Right forelimb (tissue), 1 donor: Measurements from ENCODE around the gene PDPK1.
A peak's percentile ranks its signal among the peaks of the same experiment; 100 is the strongest.

Experiments used
- DNase-seq: peaks from one replicate; pipeline ENCODE4 v3.0.0-alpha.2; 2018

PDPK1 gene

DNA sequence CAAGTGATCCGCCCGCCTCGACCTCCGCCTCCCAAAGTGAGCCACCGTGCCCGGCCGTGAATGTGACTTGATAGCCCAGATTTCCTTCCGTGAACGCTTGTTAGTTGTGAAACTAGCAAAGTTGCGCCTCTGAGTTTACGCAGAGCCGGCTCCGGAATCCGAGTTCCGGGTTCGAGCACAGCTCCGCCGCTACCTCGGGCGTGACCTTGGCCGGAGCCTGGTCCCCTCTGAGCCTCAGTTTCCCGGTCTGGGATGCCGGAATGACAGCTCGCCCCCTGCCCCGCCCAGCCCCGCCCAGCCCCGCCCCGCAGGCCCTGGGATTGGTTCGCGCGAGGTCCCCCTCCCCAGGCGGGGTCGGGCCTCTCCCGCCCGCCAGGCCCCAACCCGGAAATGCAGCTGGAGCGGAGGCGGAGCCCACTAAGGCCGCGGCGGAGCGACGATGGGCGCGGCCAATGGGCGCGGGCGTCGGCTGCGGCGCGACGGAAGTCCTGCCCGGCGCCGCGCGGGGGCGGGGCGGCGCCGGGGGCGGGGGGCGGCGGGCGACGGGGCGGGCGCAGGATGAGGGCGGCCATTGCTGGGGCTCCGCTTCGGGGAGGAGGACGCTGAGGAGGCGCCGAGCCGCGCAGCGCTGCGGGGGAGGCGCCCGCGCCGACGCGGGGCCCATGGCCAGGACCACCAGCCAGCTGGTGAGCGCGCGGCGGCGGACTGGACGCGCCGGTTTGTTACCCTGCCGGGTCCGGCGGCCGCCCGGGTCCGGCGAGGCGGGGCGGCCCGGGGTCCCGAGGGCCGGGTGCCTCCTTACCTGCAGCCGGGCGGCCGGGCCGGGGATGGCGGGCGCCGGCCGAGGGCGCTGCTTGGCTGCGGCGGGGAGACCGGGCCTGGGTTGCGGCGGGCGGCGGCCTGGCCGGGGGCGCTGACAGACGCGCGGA, at the start of gene PDPK1:
Gene PDPK1, plus strand, starts transcription at position 571 of the 929 bp plus-strand sequence. Its CDS starts 92 bp downstream, at position 663.
- peak; percentile 95 for DNase-seq

DNA sequence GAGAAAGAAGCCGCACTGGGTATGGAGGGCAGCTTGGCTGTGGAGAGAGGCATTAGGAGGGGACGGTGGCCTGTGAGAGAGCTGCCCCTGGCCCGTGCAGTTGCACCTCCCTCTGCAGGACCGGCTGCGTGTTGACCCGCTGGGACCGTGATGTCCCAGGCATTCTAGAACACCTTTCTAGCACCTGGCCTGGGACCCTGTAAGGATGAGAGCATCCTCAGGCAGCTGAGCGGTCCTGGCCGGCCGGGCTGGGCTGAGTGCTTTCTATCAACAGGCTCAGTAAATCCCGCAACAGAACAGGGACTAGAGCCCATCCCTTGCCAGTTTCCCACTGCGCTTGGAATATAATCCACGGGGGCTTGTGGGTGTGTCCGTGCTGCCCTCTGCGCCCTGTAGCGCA, 48.2 kb upstream of the PDPK1 start:
- no peak for DNase-seq

DNA sequence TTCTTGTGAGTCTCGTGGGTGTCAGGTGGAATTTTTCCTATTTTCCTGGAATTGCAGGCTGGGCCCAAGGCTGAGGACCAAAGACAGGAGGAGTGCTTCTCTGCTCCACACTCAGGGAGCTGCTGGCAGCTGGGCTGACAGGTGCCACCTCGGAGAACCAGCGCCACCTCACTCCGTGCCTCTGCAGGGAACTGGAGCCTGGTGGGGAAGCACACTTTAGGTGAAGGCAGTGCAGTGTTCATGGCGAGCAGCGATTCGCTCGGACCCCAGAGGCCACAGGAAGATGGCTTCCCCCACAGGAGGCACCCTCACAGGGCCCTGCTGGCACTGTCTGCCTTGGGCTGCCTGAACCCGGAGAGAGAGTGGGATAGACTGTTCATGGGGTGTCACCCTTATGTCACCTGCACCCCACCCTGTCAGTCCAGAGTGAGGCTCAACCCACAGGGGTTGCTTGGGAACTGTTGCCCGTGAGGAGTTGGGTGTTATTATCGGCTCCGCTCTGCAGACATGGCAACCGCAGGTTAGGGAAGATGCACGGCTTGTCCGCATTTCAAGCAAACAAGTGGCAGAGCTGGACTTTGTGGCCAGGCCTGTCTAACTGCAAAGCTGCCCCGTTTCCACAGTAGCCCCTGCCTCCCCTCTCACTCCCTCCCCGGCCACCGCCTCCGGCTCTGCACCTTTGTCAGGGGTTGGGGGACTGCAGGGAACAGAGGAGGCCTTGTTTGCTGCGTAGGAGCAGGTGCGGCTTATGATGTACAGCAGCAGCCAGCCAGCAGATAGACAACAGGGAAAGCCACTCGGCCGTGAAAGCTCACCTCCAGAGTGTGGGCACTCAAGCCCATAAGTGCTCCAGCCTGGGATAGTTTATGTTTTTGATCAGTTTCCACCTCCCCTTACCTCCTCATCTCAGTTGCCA, 47.4 kb upstream of the PDPK1 start:
- DNase-seq: no peak

DNA sequence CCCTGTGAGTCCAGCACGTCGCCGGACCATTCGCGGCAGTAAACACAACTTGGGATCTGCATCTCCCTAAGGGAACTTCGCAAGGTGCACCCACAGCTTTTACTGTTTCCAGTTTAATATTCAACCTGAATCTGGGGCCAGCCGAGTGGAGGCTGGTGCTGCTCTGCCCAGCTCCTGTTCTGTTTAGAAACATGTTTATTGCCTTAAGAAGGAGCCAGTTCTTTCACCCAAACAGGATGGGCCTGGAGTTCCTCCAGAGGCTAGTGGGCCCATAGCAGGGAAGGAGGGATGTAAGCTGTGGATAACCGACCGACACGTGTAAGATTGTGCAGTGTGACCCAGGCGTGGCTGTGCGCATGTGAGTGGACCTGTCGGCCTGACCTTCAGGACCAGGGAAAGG, 45.5 kb upstream of the PDPK1 start:
- DNase-seq: no peak

DNA sequence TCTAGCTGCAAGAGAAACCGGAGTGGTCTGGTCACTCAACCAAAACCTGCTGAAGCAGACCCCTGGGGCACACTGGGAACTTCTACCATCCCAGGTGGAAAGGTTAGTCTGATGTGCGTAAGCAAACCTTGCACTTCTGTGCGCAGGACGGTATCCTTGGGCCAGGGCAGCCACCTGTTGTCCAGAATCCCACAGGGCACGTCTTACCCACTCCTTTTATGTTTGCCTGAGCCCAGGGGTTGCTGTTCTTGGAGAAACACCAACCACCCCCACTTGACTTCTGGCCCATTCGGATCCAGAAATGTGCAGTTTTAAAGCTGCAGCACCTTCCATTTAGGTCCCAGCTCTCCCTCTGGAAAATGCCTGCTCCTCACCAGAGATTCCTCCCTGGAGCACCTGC, 44.2 kb upstream of the PDPK1 start:
- DNase-seq: no peak

DNA sequence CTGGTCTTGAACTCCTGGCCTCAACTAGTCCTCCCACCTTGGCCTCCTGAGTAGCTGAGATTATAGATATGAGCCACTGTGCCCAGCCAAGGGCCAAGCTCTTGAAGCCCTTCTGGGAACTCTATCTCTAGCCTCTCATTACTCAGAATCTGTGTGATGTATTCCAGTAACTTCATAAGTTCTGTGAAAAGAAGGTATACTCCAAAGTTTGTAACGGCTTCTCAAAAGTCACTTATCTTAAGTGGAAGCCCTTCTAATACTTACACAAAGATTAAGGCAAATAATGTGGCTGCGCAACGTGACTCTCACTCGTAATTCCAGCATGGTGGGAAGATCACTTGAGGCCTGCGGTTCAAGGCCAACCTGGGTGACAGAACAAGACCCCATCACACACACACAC, 43.2 kb upstream of the PDPK1 start:
- no peak for DNase-seq

DNA sequence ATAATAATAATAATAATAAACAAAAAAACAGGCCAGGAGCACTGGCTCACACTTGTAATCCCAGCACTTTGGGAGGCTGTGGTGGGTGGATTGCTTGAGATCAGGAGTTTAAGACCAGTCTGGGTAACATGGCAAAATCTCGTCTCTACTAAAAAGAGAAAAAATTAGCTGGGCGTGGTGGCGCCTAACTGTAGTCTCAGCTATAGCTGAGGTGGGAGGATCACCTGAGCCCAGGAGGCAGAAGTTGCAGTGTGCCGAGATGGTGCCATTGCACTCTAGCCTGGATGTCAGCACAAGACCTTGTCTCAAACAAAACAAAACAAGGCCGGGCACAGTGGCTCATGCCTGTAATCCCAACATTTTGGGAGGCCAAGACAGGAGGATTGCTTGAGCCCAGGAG, 42.8 kb upstream of the PDPK1 start:
- no peak for DNase-seq

DNA sequence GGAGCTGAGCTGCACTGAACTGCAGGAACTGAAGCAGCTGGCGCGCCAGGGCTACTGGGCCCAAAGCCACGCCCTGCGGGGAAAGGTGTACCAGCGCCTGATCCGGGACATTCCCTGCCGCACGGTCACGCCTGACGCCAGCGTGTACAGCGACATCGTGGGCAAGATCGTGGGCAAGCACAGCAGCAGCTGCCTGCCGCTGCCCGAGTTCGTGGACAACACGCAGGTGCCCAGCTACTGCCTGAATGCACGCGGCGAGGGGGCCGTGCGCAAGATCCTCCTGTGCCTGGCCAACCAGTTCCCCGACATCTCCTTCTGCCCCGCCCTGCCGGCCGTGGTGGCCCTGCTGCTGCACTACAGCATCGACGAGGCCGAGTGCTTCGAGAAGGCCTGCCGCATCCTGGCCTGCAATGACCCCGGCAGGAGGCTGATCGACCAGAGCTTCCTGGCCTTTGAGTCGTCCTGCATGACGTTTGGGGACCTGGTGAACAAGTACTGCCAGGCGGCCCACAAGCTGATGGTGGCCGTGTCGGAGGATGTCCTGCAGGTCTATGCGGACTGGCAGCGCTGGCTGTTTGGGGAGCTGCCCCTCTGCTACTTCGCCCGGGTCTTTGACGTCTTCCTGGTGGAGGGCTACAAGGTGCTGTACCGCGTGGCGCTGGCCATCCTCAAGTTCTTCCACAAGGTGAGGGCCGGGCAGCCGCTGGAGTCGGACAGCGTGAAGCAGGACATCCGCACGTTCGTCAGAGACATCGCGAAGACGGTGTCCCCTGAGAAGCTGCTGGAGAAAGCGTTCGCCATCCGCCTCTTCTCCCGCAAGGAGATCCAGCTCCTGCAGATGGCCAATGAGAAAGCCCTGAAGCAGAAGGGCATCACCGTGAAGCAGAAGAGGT, 41.4 kb upstream of the PDPK1 start:
- DNase-seq: no peak

DNA sequence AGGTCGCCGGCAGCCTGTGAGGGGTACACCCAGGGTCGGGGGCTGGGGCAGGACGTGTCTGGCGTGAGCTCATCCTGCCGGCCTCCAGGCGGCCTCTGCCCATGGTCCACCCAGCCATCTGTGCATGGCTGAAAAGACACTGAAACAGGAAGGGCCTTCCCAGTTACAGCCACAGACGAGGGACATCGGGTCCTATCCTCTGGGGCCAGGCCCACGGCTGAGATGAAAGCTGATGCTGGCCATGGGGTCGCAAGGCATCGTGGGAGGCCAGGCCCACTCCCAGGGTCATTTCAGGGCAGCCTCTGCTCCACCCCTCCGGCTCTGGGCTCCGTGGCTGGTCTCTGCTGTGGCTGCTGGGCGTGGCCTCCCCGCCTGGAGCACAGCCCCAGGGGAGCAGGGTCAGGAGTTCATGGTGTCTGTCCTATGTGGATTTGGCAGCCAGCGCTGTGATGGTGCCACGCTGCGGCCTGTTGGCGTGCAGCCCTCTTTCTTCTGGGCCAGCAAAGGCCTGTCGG, 40.6 kb upstream of the PDPK1 start:
- peak; percentile 61 for DNase-seq

DNA sequence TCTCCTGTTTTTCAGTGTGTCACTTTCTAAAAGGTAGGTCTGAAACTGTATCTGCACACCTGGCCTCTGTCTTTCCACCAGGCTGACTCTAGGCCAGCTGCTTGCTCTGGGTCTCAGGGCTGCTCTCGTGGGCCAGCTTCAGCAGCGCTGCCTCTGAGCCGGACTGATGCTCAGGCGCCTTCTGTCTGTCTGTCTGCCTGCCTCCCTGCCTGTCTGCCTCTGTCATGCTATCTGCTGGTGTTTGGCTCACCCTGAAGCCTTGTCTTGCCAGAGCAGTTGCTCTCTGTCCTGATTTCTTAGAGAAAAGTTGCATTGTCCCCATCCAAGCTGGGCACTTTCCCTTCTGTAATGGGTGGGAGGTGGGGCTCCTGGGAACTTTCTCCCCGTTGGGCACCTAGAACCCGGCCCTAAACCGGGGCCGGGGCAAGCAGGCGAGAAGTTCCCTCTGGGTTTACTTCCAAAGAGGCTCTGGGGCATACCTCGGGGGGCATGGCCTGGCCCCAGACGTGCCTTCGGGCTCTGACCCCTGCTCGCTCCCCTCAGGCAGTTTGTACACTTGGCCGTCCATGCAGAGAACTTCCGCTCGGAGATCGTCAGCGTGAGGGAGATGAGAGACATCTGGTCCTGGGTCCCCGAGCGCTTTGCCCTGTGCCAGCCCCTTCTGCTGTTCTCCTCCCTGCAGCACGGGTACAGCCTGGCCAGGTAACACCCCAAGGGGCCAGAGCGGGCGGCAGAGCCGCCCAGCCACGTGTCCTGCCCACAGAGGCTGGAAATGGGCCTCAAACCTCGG, 39.9 kb upstream of the PDPK1 start:
- no peak for DNase-seq

DNA sequence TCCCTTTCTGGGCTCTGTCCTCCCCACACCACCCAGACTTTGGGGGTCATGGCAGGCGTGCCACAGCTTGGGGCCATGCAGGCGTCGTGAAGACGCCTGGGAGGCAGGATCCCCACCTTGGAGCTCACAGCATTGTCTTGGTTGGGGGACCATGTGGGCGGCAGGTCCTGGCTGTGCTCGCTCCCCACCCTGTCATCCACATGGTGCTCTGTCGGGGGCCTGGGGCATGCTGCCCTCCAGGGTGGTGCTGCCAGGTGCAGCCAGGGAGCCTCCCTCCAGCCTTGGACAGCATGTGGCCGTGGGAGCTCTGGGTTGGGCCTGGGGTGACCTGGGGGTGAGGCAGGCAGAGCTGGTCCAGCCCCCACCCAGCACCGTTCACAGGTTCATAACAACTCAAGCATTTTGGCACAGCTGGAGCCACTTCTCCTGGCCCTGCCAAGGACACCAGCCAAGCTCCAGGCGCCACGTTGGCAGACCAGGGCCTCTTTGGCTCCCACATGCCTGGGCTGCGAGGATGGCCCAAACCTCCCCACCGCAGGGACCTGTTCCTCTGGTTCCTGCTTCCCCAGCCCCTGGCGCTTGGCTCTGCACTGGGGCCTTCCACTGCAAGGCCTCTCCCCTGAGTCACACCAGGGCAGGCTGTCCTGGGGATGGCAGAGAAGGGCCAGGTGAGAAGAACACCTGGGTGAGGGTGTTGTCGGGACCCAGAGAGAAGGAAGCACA, 39.1 kb upstream of the PDPK1 start:
- DNase-seq: peak; percentile 42

DNA sequence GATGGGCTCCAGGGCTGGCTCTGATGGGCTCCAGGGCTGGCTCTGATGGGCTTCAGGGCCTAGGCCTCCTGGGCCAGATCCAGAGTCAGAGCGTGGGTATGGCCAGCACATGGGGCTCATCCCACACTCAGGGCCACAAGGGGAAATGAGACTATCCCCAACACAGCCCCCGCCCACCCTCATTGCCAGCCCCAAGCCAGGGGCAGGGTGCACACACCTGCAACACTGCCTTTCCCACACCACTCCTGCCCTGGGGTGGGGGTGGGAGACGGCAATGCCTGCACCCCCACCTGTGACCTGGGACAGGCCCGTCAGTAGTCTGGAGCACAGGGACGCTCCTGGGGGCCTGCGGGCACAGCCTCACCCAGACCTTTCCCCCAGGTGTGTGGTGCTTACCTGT, 38.4 kb upstream of the PDPK1 start:
- no peak for DNase-seq

DNA sequence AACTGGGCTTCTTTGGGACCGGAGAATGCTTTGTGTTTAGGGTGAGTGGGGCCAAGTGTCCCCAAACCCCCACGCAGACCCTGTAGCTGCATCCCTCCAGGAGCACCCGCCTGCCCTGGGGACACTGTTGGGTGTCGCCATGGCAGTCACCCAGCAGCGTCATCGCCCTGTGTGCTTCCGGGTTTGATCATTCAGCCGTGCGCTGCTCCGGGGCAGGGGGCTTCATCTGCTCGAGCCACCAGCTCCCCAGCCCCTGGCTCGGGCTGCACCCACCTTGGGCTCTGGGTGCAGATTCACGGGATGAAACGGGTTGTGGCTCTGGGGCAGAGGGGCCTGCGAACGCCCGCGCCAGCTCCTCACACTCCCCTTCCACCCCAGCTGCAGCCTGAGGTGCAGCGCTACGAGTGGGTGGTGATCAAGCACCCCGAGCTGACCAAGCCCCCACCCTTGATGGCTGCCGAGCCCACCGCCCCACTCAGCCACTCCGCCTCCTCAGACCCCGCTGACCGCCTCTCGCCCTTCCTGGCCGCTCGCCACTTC, 37.9 kb upstream of the PDPK1 start:
- DNase-seq: no peak

DNA sequence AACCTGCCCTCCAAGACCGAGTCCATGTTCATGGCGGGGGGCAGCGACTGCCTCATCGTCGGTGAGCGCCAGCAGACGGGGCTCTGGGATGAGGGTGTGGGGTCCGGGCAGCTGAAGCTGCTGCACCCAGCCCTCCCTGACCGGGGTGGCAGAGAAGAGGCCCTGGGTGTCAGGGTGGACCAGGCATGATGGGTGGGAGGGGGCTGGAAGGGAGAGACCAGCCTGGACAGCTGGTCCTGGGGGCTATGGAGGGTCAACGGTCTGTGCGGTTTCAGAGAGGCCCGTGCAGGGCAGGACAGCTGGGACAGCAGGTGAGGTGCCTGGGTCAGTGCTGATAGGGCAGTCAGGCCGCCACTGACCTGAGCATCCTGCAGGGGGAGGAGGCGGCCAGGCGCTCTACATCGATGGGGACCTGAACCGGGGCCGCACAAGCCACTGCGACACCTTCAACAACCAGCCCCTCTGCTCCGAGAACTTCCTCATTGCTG, 37.3 kb upstream of the PDPK1 start:
- DNase-seq: no peak

DNA sequence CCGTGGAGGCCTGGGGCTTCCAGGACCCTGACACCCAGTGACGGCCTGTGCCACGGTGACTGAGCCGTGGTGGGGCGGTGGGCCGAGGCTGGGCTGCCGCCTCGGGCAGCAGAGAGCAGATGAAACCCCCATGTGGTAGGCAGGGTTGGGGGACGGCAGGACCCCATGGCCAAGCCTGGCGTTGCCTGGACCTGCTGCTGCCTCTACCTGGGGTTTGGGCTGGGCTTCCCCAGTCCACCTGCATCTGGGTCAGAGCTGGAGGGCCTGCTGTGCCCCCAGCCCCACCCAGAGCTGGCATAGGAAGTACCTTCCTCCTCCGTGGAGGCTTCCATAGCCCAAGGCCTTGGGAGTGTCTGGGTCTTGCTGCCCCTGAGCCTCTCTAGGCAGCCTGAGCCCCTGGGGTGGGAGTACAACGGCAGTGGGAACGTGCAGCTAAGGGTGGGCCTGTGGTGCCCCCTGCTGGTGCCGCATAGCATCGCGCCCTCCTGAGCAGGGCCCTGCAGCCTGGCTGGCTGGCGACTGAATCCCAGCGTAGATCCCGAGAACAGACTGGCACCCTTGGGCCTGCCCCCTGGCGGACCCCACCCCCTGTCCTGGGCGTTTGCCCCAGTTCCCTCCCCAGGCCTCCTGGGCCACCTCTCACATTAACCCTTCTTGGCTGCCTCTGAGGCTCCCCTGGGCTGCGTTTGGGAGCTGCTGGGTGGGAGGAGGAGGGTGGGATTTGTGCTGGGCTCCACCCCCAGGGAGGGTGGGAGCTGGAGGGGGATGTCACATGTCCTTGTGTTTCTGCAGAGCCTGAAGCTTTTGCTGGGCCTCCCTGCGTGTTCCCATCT, 36.7 kb upstream of the PDPK1 start:
- peak; percentile 94 for DNase-seq

DNA sequence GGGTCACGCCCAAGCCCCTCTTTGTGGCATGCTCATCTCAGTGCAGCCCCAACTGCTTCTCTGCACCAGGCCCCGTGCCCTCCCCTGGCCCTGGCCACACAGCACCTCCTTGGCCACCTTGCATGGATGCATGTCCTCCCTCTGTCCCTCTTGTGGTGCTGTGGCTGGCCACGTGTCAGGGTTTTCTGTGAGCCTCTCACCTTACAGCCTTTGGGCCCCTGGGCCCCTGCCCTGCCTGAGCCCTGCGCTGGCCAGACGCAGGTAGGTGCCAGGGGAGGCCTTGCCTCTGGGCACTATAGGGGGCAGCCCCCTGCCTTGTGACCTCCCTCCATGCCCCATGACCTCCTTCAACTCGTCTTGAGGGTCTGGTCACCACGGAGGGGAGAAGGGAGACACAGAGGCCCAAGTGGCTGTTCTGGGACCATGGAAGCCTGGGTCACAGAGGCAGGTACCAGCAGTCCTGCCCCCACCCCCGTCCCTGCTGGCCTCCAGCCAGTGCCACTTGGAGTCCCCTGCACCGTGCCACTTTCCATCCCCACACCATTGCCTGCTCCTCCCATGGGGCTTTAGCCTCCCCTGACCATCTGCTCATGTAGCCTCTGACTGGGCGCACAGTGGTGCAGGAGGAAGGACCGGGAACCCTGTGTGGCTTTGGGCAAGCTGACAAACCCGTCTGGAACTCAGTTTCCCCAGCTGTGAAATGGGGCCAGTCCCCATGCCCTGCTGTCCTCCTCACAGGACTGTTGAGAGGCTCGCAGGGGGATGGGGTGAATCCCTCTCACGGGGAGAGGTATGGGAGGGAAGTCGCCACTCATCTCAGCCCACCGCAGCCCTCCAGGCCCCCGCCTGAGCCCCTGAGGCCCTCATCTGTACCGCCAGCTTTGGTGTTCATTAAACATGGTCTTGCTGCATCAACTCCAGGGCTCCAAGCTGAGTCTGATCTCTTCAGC, 35.6 kb upstream of the PDPK1 start:
- peak; percentile 42 for DNase-seq

DNA sequence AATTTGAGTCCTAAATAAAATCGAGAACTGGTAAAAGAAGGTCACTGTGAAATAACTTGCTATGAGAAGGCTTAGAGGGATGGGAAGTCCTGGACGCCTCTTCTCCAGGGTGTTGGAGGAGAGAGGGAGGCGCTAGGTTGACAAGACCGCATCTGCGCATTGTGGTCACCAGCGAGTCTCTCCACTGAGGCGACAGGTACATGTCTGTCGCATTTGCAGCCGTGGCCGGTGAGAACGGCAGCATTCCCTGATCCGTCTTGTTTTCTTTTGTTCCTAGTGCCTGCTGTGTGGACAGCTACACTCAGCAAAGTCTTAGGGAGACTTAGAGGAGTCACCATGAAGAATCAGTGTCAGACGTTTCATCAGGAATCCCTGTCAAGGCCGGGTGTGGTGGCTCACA, 32.1 kb upstream of the PDPK1 start:
- no peak for DNase-seq

DNA sequence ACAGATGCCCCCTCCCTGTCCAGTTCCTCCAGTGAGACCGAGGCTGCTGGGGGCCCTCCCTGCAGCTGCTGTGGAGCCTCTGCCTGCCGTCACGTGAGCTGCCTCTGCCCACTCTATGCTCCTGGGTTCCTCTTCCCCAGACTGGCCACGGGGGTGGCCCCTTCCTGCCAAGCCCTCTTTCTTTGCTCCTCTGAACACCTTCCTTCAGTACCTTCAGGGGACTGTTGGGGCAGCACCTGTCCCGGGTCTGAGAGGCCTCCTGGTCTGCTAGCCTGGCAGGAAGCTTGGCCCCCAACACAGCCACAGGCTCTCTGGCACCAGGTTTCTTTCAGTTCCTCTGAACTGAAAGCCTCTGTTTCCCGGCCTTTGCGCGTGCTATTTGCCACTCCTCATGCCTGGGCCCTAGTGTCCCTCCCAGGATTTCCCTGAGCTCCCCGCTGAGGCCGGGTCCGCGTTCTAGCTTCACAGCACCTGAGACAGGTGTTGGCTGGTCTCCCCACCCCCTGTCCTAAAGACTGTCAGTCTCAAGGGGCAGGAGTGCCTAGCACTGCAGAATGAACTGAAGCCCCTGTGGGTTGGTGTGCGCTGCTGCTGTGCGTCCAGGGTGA, 30.7 kb upstream of the PDPK1 start:
- DNase-seq: no peak
